NCI-H526 (cell line): ENCODE data around the gene LIPC.
A peak's percentile ranks its signal among the peaks of the same experiment; 100 is the strongest.
"Not testable (repeated sequence)": the region's sequence is repeated elsewhere in the genome, so short reads cannot be mapped to it uniquely, and the experiment has no call there.

Experiments used
- DNase-seq, 2 experiments: peaks; one replicate each; lab custom pipeline; 2025; lab: John Stamatoyannopoulos, UW

Gene LIPC

DNA sequence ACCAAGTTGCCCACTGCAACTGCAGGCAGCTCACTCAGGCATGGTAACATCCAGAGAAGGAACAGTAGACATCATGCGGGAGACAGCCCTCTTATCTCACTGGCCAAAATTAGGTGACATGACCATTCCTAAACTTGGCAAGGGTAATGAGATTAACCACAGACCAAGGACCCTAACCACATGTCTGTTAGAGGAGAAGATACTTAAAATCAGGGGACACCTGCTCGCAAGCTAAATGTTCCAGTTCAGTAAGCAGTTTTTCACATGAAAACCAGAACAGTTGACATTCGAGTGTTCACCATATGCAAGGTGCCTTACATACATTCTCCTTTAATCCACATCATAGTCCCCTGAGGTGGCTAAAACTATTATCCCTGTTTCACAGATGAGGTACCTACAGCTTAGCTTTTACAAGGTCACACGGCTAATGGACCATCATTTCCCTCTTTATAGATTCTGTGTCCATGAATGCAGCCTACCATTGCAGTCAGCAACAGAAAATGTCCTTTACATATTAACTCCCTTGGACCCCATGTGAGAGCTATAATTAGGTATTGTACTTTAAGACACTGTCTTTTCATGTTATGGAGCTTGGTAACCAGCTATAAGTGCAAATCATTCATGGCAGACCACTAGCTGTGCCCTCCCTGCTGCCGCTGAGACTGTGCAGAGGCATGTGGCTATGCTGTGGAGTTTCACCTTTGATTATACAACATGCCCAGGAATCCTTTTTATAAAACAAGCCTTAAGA lies 154.1 kb downstream of the LIPC start:
- DNase-seq, result no peak

- no peak for DNase-seq
Observed at GRCh38 chr15:58587486-58587885, 155.7 kb downstream of the LIPC start.

GRCh38 chr15:58588096-58588495 lies 156.3 kb downstream of the LIPC start:
- no peak for DNase-seq

DNA sequence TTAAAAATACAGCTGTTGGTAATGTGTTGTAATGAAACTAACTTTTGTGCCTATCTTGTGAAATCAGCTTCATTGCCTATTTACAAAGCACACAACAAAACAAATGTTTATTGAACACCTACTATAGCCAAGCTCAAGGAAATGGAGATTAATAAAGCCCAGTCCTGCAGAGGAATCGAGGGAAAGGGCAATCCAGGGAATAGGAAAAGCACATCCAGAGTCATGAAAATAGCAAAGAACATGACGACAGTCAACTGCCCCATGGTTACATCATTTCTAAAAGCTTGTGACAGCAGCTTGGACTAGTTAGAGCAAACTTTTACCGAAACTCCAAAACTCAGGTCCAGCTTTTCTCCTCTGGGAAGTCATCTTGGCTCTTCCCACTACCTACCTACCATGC lies 157.3 kb downstream of the LIPC start:
- no peak for DNase-seq

- DNase-seq, result no peak
Observed at GRCh38 chr15:58590236-58590635, 158.4 kb downstream of the LIPC start.

DNA sequence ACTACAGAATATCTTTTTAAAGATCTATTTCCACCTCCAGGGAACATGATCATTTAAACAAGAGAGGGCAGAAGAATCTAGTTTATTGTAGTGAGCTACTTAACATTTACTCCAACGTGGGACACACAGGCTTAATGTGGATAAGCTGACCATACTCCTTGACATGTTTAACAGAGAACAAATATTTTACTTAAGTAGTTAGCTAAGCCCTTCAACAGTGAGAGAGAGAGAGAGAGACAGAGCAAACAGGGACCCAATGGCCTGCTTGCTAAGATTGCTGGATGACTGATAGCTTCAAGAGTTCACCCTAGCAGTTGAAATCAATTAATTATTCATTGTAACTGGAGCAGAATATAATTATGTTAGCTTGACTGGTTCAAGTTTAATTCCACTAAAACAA lies 159.1 kb downstream of the LIPC start:
- no peak for DNase-seq

DNA sequence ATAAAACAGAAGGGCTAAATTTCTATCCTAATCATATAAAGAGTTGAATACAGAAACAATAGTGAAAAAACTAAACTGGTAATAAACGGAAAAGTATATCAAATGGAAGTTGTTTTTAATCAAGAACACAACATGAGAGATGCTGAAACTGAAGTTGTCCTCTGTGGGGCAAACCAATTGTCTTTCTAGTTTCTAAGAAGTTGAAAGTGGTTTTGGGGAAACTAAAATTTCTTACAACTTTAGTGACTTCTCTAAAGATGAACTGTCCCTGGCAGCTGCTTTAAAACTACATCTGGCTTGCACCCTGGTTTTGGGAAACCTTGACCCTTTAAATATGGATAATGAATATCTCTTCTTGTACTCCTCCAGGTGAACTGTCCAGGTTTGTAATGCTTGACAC lies 162.1 kb downstream of the LIPC start:
- DNase-seq, result no peak

GRCh38 chr15:58594898-58595297 lies 163.1 kb downstream of the LIPC start:
- no peak for DNase-seq

DNA sequence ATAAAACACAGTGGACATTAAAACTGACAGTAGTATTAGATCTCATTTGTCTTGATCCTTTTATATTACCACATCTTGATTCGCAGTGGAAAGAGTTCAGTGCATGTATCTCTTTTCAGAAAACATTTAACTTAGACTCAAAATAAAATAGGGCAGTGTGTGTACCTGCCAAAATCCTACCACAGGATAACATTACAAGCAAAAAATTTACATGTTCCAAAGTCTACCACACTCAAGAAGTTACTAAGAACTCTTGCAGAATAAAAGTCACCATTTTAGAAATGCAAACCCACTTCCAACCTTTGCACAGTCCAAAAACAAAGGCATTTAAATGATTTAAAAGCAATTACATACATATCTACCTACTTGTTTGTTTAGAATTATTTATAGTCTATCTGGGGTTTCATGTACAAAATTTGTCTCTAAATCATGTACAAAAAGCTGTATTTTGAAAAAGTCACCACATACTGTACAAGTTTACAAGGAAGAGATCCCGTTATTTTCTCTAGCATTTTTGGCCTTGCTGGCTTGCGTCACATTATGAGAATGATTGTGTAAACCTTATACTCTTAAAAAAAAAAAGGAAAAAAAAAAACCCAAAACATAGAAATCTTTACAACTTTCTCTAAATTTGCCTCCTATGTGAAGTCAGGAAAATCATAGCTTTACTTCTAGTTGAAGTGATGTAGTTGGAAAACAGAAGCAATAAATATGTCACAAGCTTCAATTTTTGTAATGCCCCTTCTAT lies 163.9 kb downstream of the LIPC start:
- no peak for DNase-seq

GRCh38 chr15:58597943-58598828 lies 166.4 kb downstream of the LIPC start:
- no peak for DNase-seq

DNA sequence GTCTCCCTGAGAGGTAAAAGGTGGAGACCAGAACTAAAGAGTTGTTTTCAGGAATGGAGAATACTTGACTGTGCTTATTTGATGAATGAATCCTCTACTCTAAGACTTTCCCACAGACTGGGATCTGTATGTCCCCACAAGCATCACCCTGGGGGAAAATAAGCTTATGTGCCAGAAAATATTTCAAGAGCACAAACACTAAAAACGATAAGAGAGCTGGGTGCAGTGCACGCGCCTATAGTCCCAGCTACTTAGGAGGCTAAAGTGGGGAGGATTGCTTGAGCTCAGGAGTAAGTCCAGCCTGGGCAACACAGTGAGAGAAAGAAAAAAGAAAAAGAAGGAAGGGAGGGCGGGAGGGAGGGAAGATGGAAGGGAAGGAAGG lies 167.0 kb downstream of the LIPC start:
- no peak for DNase-seq

DNA sequence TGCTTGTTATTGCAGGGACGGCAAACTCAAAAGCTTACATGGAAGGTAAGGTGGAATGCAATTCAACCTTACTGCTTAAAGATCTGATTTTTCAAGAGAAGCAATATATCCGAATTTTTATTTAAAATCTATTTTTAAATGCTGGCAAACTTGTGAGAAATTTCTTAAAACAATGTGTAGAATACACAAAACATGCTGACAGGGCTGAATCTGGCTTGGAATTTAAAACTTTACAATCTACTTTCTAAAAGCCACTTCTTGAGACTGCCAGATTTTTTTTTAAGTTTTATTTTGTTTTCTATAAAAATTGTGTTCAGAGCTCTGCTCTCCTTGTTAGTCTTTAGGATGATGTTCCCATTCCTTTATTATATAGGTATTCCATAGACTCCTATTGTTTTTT lies 171.0 kb downstream of the LIPC start:
- no peak for DNase-seq

DNA sequence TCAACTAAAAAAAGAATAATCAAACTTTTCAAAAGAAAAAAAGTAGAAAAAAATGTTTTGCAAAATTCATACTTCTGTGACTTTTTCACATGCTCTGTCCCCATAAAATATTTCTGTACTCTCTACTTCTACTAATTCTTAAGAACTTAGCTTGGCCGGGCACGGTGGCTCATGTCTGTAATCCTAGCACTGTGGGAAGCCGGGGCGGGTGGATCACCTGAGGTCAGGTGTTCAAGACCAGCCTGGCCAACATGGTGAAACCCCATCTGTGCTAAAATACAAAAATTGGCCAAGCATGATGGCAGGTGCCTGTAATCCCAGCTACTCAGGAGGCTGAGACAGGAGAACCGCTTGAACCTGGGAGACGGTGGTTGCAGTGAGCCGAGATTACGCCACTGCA lies 172.1 kb downstream of the LIPC start:
- not testable (repeated sequence) for DNase-seq

DNA sequence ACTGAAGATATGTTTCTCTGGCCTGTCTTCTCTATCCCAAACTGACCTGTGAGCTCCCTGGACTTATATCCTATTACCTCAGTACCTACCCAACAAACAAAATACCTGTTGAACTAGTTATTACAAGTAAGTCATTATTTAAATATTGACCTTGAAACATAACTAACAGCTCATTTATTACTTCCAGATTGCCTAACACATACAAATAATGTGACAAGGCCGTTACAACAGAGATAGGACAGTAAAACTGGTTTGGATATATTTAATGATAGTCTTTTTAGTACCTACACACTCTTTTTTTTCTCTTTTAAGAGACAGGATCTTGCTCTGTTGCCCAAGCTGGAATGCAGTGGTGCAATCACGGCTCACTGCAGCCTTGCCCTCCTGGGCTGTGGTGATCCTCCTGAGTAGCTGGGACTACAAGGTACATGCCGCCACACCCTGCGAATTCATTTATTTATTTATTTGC lies 172.7 kb downstream of the LIPC start:
- DNase-seq, result no peak

DNA sequence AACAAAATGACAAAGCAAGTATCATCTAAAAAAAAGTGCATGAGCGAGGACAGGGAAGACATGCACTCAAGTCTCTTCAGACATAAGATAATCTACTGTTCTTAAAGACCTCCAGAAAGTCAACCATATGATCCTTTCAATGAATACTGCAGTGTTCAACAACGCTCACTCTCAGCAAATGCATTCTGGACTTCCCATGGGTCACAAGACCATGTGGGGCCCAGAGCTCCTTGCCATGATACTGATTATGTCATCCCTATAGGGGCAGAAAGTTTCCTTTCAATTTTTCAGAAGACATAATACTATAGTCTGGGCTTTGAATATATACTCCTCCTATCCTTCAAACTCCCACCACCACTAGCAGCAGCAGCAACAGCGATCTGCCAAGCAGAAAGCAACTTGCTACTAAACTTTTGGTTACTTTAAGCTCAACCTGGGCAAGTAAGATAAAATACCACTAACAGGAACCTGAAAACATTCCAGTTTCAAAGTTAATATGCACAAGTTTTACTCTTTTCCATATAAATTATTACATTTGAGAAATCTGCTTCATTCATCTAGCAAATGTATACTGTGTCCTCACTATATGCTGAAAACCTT lies 174.2 kb downstream of the LIPC start:
- no peak for DNase-seq

DNA sequence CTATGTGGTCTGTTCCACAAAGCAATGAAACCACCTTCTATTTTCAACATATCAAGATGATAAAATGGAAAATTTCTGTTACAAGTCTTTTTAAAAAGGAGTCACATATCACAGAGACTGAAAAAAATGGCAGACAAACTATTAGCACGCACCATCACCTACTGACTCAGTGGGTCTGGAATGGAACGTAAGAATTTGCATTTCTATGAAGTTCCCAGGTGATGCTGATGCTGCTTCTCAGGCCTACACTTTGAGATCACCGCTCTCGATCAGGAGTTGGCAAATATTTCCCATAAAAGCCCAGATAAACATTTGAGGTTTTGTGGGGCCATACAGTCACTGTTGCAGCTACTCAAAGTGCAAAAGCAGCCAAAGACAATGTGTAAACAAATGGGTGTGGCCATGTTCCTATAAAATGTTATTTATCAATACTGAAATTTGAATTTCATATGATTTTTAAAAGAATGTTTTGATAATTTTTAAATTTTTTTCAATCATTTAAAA lies 174.8 kb downstream of the LIPC start:
- DNase-seq, result no peak

DNA sequence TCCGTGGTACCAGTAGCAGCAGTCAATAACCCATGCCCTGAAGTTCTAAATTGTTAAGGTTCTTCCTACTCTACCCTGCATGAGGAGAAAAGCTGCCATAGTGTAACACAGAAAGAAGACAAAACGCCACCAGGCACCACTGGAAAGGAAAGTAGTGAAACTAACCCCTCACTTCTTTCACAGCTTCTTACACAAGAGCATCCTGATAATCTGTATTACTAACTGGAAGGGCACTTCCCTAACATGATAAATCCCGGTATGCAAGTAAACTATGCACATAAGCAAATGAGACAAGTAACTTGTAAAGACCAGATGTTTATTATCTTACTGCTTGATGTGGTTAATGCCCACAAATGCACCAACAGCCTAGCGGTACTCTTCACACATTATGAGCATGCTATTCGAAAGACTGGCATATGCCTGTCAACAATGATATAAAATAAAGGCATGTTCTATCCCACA lies 176.4 kb downstream of the LIPC start:
- DNase-seq, result peak in 1 of 2 experiments; percentile 30

DNA sequence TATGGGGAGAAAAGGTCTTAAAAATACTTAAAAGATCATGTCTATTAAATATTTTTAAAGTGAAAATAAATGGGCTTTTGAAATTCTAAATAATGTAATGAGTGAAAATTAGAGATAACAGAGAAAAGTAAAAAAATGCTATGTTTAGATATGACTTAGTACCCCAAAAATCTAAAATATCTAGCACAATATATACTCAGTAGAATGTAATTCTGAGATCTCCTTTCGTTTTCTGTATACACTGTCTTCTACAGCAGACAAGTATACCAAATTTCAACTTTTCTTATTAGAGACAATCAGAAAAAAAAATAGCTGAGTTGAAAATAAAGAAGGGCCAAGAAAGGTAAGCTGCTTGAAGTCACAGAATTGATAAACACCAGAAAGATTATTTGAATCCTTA lies 176.9 kb downstream of the LIPC start:
- DNase-seq, result no peak

DNA sequence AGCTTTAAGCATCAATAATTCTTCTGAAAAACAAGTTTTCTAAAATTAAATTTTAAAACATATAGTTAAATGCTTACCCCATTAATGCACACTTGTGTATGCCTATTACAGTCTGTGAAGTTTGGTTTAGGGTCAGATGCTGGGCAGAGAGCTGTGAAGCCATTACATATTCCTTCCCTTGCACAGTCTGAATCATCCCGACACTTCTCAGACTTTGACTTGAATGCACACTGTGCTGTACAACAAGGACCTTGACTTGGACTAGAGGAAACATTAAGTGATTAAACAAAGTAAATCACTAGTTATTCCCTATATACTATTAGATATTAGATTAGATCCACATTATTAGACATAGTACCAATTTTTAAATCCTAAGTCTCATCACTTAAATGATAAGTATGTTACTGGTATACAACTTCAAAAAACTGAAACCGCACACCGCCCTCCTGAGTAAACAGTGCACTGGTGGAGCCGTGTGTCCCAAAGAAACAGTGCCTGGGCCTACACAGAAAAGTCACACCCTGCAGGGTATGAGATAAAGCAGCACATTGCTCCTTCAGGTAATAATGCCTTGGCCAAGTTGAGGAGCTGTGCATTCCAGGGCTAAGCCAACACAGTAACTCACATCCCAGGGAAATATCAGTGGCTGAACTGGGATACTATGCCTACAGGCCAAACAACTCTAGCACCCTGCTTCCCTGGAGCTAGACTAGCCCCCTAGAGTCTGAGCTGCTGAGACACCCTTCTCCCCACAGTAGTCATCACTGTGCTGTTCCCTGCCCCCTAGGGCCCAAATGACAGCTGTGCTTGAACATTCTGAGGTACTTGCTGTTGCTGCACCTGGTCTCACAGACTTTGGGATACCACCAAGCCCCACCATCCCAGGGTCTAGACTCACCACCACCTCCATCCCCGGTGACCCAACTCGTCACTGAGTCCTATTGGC lies 180.2 kb downstream of the LIPC start:
- no peak for DNase-seq

DNA sequence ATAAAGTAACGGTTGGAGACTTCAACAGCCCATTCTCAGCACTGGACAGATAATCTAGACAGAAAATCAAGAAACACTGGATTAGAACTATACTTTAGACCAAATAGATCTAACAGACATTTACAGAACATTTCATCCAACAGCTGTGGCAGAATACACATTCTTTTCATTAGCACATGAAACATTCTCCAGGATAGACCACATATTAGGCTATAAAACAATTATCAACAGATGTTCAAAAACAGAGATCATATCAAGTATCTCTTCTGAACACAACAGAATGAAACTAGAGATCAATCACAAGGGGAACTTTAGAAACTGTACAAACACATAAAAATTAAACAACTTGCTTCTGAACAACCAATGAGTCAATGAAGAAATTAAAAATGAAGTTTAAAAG lies 184.4 kb downstream of the LIPC start:
- DNase-seq, result no peak
